COLO668 (cell line): Measurements from ENCODE around the gene NPBWR2.

Experiments
- DNase-seq: peaks from one replicate; lab custom pipeline; 2025; ENCODE audit not compliant: unreplicated experiment; lab: John Stamatoyannopoulos, UW

NPBWR2 gene

GRCh38 chr20:64062276-64062595 lies 45.1 kb downstream of the NPBWR2 start:
- DNase-seq: no peak

GRCh38 chr20:64058536-64058935 lies 48.8 kb downstream of the NPBWR2 start:
- no peak for DNase-seq

GRCh38 chr20:64057628-64058498 lies 49.5 kb downstream of the NPBWR2 start:
- DNase-seq: peak; percentile 78

GRCh38 chr20:64056889-64057627 lies 50.3 kb downstream of the NPBWR2 start:
- peak; percentile 43 for DNase-seq

GRCh38 chr20:64056639-64056888 lies 50.8 kb downstream of the NPBWR2 start:
- no peak for DNase-seq

- DNase-seq: no peak
These were observed 51.3 kb downstream of the NPBWR2 start for GRCh38 chr20:64055893-64056638.

GRCh38 chr20:64055396-64055892 lies 51.9 kb downstream of the NPBWR2 start:
- no peak for DNase-seq

GRCh38 chr20:64053841-64054661 lies 53.3 kb downstream of the NPBWR2 start:
- peak; percentile 20 for DNase-seq
